Neural cell (in vitro differentiated cells): ENCODE data around the gene ACTN1. TPM values are rescaled to one million over a fixed set of nuclear protein-coding genes. Genes with fewer than 3 reads are reported as not detected.

Experiments
- H2AFZ ChIP-seq: fragments of 200-600, 300-800 bp; sonication (generic), shearing (Covaris generic); 2 replicates; pipeline ENCODE4 v1.6.0; 2014; ENCODE audit warnings: low read depth, mild to moderate bottlenecking, antibody characterized with exemption, low read length, moderate library complexity
- H3F3A ChIP-seq: fragments of 200-600 bp; shearing (Covaris generic); 2 replicates; pipeline ENCODE4 v1.6.1; 2016; ENCODE audit warnings: mild to moderate bottlenecking, moderate library complexity, mixed read lengths, antibody characterized with exemption, low read length; ENCODE audit not compliant: insufficient read depth, poor library complexity, severe bottlenecking
- H3K27ac ChIP-seq: fragments of 200-600, 300-800 bp; sonication (generic), shearing (Covaris generic); 2 replicates; pipeline ENCODE4 v1.5.1; 2014; ENCODE audit warnings: mild to moderate bottlenecking, low read length, moderate library complexity
- H3K27me3 ChIP-seq: fragments of 300-800, 200-600 bp; sonication (generic), shearing (Covaris generic); 2 replicates; pipeline ENCODE4 v1.6.0; 2014; ENCODE audit warnings: mild to moderate bottlenecking, low read depth, low read length, moderate library complexity; ENCODE audit not compliant: insufficient read depth
- H3K36me3 ChIP-seq: fragments of 300-800, 200-600 bp; sonication (generic), shearing (Covaris generic); 2 replicates; pipeline ENCODE4 v1.5.1; 2014; ENCODE audit warnings: mild to moderate bottlenecking, antibody characterized with exemption, low read length, moderate library complexity; ENCODE audit not compliant: insufficient read depth
- H3K4me2 ChIP-seq: fragments of 300-800, 200-600 bp; sonication (generic), shearing (Covaris generic); 2 replicates; pipeline ENCODE4 v1.6.0; 2014; ENCODE audit warnings: mild to moderate bottlenecking, low read length
- H3K4me3 ChIP-seq: fragments of 300-800, 200-600 bp; sonication (generic), shearing (Covaris generic); 2 replicates; pipeline ENCODE4 v1.5.1; 2014; ENCODE audit warnings: mild to moderate bottlenecking, low read length, moderate library complexity
- H3K79me2 ChIP-seq: fragments of 200-600 bp; shearing (Covaris generic); replicated peaks from 2 replicates; pipeline ENCODE4 v1.6.0; 2014; ENCODE audit warnings: mild to moderate bottlenecking, low read length, moderate library complexity; ENCODE audit not compliant: insufficient read depth
- H3K9ac ChIP-seq: fragments of 300-800, 200-600 bp; sonication (generic), shearing (Covaris generic); 2 replicates; pipeline ENCODE4 v1.6.1; 2016; ENCODE audit warnings: mild to moderate bottlenecking, low read length, mixed read lengths
- H3K9me2 ChIP-seq: fragments of 200-600 bp; shearing (Covaris generic); 2 replicates; pipeline ENCODE4 v1.6.1; 2016; ENCODE audit warnings: mild to moderate bottlenecking, low read length, mixed read lengths; ENCODE audit not compliant: insufficient read depth
- H3K9me3 ChIP-seq: fragments of 200-600, 300-800 bp; sonication (generic), shearing (Covaris generic); 2 replicates; pipeline ENCODE4 v1.6.1; 2016; ENCODE audit warnings: mild to moderate bottlenecking, mixed run types, low read length, moderate library complexity, mixed read lengths
- H4K20me1 ChIP-seq: fragments of 200-600 bp; shearing (Covaris generic); 2 replicates; pipeline ENCODE4 v1.6.1; 2016; ENCODE audit warnings: mild to moderate bottlenecking, mixed run types; ENCODE audit not compliant: insufficient read depth
- CTCF ChIP-seq: fragments of 450-650 bp; IDR thresholded peaks from 2 replicates; pipeline ENCODE4 v1.5.1; 2014; ENCODE audit warnings: antibody characterized with exemption, mild to moderate bottlenecking, moderate library complexity; ENCODE audit not compliant: poor library complexity, severe bottlenecking
- EP300 ChIP-seq: fragments of 450-650 bp; conservative IDR thresholded peaks from 2 replicates; pipeline ENCODE4 v1.6.1; 2014; ENCODE audit warnings: antibody characterized with exemption, mild to moderate bottlenecking, moderate library complexity; ENCODE audit not compliant: poor library complexity, severe bottlenecking
- EZH2 ChIP-seq: fragments of 200-600, 300-800 bp; shearing (Covaris generic), sonication (generic); IDR thresholded peaks from 2 replicates; pipeline ENCODE4 v1.6.1; 2014; ENCODE audit warnings: antibody characterized with exemption, low read length, borderline replicate concordance, mild to moderate bottlenecking; ENCODE audit not compliant: insufficient read depth, poor library complexity, severe bottlenecking
- MXI1 ChIP-seq: fragments of 450-650 bp; conservative IDR thresholded peaks from 2 replicates; pipeline ENCODE4 v1.6.1; 2014; ENCODE audit warnings: antibody characterized with exemption, mild to moderate bottlenecking; ENCODE audit not compliant: poor library complexity, severe bottlenecking
- POLR2AphosphoS5 ChIP-seq: IDR thresholded peaks from 2 replicates; pipeline ENCODE4 v1.6.1; 2012
- RAD21 ChIP-seq: fragments of 450-650 bp; conservative IDR thresholded peaks from 2 replicates; pipeline ENCODE4 v1.6.1; 2014; ENCODE audit warnings: antibody characterized with exemption, mild to moderate bottlenecking, moderate library complexity
- SMC3 ChIP-seq: fragments of 450-650 bp; conservative IDR thresholded peaks from 2 replicates; pipeline ENCODE4 v1.6.1; 2014; ENCODE audit warnings: antibody characterized with exemption, mild to moderate bottlenecking, moderate library complexity; ENCODE audit not compliant: poor library complexity
- TAF1 ChIP-seq: IDR thresholded peaks from 2 replicates; pipeline ENCODE4 v1.6.1; 2012; ENCODE audit warnings: low read depth
- polyA plus RNA-seq: library from polyadenylated mRNA; depleted of rRNA; stranded (reverse); fragments of >200 nt; gene quantifications from 2 replicates; pipeline ENCODE4 v1.2.3, GENCODE V29; 2014
- TF ChIP-seq, protein P1 (sequence below): IDR thresholded peaks from 2 replicates; pipeline ENCODE4 v1.6.1; 2012; ENCODE audit warnings: borderline replicate concordance

Gene ACTN1
- polyA plus RNA-seq, 1 donor from 2014 or later, result 10.8 TPM

DNA sequence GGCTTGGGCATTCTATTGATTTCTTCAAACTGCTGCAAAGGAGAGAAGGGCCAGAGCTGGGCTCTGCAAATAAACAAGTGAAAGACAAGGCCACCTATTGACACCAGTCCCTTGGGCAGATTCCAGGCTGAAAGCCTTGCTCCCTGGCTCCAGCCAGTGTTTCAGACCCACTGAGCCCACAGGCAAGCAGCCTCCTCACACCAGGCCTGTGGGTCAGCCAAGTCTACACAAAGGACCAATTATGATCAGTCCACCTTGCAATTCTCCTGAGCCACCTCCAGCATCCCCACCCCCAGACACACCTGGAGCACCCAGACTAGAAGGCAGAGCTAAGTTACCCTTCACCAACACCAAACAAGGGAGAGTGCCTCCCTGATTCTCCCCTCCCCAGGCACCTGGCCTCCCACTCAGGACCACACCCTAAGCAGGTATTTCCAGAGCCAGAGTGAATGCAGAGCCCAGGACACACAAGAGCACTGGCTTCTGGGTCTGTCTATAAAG is 13.8 kb downstream of the ACTN1 start:
- H3K79me2 ChIP-seq, result peaks cover 18% of the 10 kb centered on the region
- no peaks in the 10 kb centered on the region for H3K9me3 ChIP-seq
- H3K9me2 ChIP-seq, result no peaks in the 10 kb centered on the region
- TF ChIP-seq, protein P1, sequence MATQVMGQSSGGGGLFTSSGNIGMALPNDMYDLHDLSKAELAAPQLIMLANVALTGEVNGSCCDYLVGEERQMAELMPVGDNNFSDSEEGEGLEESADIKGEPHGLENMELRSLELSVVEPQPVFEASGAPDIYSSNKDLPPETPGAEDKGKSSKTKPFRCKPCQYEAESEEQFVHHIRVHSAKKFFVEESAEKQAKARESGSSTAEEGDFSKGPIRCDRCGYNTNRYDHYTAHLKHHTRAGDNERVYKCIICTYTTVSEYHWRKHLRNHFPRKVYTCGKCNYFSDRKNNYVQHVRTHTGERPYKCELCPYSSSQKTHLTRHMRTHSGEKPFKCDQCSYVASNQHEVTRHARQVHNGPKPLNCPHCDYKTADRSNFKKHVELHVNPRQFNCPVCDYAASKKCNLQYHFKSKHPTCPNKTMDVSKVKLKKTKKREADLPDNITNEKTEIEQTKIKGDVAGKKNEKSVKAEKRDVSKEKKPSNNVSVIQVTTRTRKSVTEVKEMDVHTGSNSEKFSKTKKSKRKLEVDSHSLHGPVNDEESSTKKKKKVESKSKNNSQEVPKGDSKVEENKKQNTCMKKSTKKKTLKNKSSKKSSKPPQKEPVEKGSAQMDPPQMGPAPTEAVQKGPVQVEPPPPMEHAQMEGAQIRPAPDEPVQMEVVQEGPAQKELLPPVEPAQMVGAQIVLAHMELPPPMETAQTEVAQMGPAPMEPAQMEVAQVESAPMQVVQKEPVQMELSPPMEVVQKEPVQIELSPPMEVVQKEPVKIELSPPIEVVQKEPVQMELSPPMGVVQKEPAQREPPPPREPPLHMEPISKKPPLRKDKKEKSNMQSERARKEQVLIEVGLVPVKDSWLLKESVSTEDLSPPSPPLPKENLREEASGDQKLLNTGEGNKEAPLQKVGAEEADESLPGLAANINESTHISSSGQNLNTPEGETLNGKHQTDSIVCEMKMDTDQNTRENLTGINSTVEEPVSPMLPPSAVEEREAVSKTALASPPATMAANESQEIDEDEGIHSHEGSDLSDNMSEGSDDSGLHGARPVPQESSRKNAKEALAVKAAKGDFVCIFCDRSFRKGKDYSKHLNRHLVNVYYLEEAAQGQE, result no peak
- no peak for TF ChIP-seq MXI1
- no peak for TF ChIP-seq CTCF
- TF ChIP-seq SMC3, result no peak
- TF ChIP-seq EP300, result no peak
- no peaks in the 10 kb centered on the region for H3K36me3 ChIP-seq
- H3K4me2 ChIP-seq, result no peak overlapping the region
- H3K27ac ChIP-seq, result no peak overlapping the region
- H3K27me3 ChIP-seq, result no peaks in the 10 kb centered on the region
- no peak overlapping the region for H3K9ac ChIP-seq
- H4K20me1 ChIP-seq, result no peaks in the 10 kb centered on the region
- H3K4me3 ChIP-seq, result no peak overlapping the region
- H2AFZ ChIP-seq, result no peak overlapping the region
- no peaks in the 10 kb centered on the region for H3F3A ChIP-seq

DNA sequence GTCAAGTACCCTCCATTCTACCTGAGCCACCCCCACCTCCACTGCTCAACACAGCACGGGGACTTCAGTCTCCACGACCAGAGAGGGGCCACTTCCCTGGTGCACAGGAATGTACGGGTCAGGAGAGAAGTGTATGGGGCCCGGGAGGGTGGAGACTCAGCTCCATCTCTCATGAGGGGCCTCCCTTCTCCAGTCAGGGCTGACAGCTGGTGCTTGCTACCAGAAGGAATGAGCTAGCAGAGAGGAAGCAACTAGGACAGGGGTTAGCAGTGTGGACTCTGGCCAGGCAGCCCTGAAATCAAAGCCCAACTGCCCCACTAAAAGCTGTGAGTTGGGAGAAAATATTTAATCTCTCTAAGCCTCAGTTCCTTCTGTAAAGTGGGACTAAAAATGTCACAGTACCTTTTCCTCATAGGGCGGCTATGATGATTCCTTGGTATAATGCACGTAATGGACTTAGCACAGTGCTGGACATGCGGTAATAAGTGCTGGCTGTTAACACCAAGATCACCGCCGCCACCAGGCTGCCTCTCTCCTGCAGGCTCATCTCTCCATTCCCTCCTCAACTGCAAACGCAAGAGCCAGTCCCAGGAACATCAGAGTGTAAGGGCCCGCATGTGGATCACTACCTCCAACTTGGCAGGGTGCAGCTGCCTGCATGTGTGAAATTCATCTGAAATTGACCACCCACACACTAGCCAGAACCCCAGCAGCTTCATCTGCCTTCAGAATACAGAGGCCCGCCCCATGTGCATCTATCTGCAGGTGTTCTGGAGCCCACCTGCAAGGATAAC is 14.6 kb downstream of the ACTN1 start:
- Histone ChIP-seq H3K9me2 (no peaks in the 10 kb centered on the region), H3K9ac (no peak overlapping the region), H3K36me3 (no peaks in the 10 kb centered on the region), H3K27me3 (no peaks in the 10 kb centered on the region), H3K4me2 (no peak overlapping the region), H3F3A (no peaks in the 10 kb centered on the region), H3K79me2 (peaks cover 15% of the 10 kb centered on the region), H3K27ac (no peak overlapping the region), H2AFZ (no peak overlapping the region), H3K9me3 (no peaks in the 10 kb centered on the region), H4K20me1 (no peaks in the 10 kb centered on the region), H3K4me3 (no peak overlapping the region)
- TF ChIP-seq, protein P1, result no peak
- TF ChIP-seq TAF1 (no peak), POLR2AphosphoS5 (no peak), EZH2 (no peak), RAD21 (no peak), MXI1 (no peak), CTCF (no peak), SMC3 (no peak), EP300 (no peak)
